Fibroblast of the aortic adventitia (primary cell): Measurements from ENCODE around the gene JDP2. TPM values are rescaled to one million over a fixed set of nuclear protein-coding genes. Genes with fewer than 3 reads are reported as not detected.

ENCODE experiments used
- DNase-seq: peaks from one replicate; pipeline ENCODE4 v3.0.0-alpha.2; 2010; ENCODE audit warnings: low read depth
- H3K4me3 ChIP-seq: 2 replicates; pipeline ENCODE4 v1.5.1; 2011; ENCODE audit warnings: low read depth, mild to moderate bottlenecking, control low read depth, low read length, moderate library complexity
- total RNA-seq: library from RNA; depleted of rRNA; stranded (reverse); fragments of >200 nt; gene quantifications from 2 replicates; pipeline ENCODE4 v1.2.3, GENCODE V29; 2012; ENCODE audit warnings: low replicate concordance
- TF ChIP-seq, protein P1 (sequence below): IDR thresholded peaks from 2 replicates; pipeline ENCODE4 v1.5.1; 2011; ENCODE audit warnings: mild to moderate bottlenecking, low read length, control low read depth, inconsistent platforms; ENCODE audit not compliant: insufficient read depth

The JDP2 gene
- total RNA-seq, 1 donor: 80.1 TPM

DNA sequence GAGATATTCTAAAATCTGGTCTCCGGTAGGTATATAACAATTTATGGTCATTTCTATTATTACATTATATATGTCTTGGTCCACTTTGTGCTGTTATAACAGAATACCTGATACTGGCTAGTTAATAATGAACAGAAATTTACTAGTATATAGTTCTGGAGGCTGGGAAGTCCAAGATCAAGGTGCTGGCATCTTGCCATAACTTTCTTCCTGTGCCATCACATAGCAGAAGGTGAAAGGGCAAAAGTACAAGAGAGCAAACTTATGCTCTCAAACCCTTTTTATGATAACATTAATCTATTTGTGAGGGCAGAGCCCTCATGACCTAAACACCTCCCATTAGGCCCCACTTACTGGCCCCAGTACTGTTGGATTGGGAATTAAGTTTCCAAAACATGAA is 76.6 kb downstream of the JDP2 start:
- no peak for DNase-seq
- TF ChIP-seq, protein P1, sequence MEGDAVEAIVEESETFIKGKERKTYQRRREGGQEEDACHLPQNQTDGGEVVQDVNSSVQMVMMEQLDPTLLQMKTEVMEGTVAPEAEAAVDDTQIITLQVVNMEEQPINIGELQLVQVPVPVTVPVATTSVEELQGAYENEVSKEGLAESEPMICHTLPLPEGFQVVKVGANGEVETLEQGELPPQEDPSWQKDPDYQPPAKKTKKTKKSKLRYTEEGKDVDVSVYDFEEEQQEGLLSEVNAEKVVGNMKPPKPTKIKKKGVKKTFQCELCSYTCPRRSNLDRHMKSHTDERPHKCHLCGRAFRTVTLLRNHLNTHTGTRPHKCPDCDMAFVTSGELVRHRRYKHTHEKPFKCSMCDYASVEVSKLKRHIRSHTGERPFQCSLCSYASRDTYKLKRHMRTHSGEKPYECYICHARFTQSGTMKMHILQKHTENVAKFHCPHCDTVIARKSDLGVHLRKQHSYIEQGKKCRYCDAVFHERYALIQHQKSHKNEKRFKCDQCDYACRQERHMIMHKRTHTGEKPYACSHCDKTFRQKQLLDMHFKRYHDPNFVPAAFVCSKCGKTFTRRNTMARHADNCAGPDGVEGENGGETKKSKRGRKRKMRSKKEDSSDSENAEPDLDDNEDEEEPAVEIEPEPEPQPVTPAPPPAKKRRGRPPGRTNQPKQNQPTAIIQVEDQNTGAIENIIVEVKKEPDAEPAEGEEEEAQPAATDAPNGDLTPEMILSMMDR: no peak
- no peak overlapping the region for H3K4me3 ChIP-seq

DNA sequence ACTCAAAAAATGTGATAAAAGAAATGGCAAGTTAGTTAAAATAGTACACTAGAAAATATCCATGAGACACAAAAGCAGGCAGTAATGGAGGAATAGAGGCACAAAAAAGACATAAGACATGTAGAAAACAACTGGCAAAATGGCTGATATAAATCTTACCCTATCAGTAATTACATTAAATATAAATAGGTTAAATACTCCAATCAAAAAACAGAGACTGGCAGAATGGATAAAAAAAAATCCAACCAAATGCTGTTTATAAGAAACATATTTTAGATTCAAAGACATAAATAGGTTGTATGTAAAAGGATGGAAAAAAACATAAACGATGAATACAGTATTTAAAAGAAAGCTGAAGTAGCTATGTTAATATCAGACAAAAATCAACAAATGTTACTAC is 79.1 kb downstream of the JDP2 start:
- H3K4me3 ChIP-seq: no peak overlapping the region
- DNase-seq: no peak
- TF ChIP-seq, protein P1: no peak

DNA sequence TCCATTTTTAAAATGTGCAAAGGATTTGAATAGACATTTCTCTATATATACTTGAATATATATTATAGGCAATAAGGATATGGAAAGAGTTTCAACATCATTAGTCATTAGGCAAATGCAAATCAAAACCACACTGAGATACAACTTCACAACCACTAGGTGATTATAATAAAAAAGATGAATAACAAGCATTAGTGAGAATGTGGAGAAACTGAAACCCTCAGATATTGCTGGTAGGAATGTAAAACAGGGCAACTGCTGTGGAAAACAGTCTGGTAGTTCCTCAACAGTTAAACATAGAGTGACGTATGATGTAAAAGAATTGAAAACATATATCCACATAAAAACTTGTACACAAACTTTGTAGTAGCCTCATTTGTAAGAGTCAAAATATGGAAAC is 82.7 kb downstream of the JDP2 start:
- no peak overlapping the region for H3K4me3 ChIP-seq
- TF ChIP-seq, protein P1: no peak
- DNase-seq: no peak

DNA sequence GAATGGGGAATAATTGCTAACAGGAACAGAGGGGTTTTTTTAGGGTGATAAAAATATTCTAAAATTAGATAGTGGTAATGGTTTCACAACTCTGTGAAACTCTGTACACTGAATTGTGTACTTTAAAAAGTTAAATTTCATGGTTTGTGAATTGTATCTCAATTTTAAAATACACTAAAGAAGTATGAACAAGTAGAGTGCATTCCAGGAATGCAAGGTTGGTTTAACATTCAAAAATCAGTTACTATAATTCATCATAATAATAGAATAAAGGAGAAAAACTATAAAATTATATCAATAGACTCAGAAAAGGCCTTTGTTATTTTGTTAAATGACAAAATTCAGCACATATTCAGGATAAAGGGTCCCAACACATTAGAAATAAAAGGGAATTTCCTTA is 83.4 kb downstream of the JDP2 start:
- TF ChIP-seq, protein P1: no peak
- DNase-seq: no peak
- H3K4me3 ChIP-seq: no peak overlapping the region

DNA sequence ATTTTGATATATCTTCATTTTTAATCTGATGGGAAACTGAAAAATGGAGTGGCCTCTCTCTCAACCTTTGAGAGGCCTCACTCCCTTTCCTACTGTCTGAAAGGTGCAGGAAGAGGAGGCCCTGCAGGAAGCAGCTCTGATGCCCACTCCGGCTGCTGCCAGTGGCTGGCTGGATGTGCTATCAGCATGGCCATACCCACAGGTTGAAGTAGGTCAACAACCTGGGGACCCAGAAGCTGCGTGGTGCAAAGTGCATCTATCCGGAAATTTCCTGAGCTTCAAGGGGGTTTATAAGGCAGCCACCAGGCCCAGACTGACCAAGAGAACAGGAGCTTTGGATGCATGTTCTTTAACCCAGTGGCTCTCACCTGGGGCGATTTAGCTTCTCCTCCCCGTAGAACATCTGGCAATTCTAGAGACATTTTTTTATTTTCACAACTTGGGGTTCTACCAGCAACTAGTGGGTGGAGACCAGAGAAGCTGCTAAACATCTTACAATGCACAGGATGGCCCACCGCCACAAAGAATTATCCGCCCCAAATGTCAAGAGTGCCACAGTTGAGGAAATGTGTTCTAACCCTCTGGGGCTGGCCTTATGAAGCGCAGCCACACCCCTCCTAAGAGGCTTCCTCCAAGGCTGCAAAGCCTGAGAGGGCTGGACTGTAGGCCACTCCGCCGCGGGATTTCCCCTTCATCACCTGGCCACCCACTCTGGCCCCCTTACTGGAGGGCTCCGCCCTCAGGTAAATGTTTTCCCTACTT is 86.3 kb downstream of the JDP2 start:
- no peak overlapping the region for H3K4me3 ChIP-seq
- DNase-seq: no peak
- TF ChIP-seq, protein P1: no peak

DNA sequence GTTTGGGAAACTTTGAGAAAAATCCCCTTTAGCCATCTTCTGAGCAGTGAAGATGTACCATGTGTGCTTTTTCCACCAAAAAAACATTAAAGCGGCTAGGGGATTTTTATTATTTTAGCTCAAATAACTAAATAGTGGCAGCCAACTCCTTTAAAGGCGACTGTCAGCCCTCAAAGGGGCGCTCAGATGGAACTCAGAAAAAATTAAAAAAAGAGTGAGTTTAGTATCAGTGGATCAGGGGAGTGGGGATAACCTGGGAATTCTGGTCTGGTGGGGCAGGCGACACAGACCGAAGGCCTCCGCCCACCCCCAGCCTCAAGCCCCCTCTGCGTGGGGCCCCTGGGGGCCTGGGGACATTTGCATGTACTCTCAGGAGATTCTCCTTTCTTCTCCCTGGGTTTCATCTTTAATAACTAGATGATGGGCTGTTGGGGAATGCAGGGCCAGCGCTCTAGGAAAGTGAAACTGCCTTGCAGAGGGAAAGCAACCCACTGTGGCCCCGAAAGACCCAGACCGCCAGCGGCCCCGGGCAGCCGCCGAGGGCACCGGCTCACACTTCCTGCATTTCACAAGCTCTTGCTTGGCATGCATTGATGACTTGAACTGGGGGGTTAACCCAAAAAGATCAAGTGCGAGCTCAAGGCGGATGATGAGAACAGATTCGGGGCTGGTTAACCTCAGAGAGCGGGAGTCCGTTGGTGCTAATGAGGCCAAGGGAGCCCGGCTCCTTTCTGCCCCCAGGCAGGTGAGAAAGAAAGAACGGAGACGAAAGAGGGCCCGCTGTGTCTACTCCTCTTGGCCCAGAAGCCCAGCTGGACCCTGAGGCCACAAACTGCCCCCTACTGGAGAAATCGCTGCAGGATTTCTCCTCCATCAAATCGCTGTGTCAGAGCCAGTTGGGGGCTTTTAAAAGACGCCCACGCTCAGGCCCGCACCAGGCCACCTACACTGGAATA is 87.1 kb downstream of the JDP2 start:
- TF ChIP-seq, protein P1: peak; percentile 51
- peak; percentile 30 for DNase-seq
- peak overlapping the region; percentile 64 for H3K4me3 ChIP-seq
